Adrenal gland (tissue), 12 donors: ENCODE data around the gene MORN5. TPM values are rescaled to one million over a fixed set of nuclear protein-coding genes. Genes with fewer than 3 reads are reported as not detected.

Experiments
- DNase-seq, 7 donors: peaks; one replicate each; pipeline ENCODE4 v3.0.0-alpha.2; 2019 to 2020
- H3K27ac ChIP-seq, 5 donors: fragments of 200-600 bp; sonication (generic) in 4 of 5; 1 replicate in 3 of 5; 2 replicates in 2 of 5; pipeline versions ENCODE4 v1.5.1 to v1.8.0; 2016 to 2020; ENCODE audit warnings: mild to moderate bottlenecking in 1 of 5
- H3K27me3 ChIP-seq: fragments of 200-600 bp; 2 replicates; pipeline ENCODE4 v1.8.0; 2021
- H3K36me3 ChIP-seq, 2 donors: fragments of 200-600 bp; replicated peaks in 1 of 2; 1 replicate in 1 of 2; 2 replicates in 1 of 2; pipeline versions ENCODE4 v1.5.1 to v1.8.0; 2018 to 2022
- H3K4me1 ChIP-seq, 2 donors: fragments of 200-600 bp; replicated peaks in 1 of 2; 1 replicate in 1 of 2; 2 replicates in 1 of 2; pipeline versions ENCODE4 v1.5.1 to v1.8.0; 2018 to 2021
- H3K4me3 ChIP-seq, 4 donors: fragments of 200-600 bp; sonication (generic) in 3 of 4; one replicate each; pipeline ENCODE4 v1.5.1; 2016 to 2018
- H3K9me3 ChIP-seq, 3 donors: fragments of 200-600 bp; sonication (generic) in 1 of 3; replicated peaks in 1 of 3; 1 replicate in 2 of 3; 2 replicates in 1 of 3; pipeline versions ENCODE4 v1.5.1 to v1.8.0; 2016 to 2021
- CTCF ChIP-seq, 6 experiments: fragments of 450-650 bp in 4 of 6; fragments of 200-600 bp in 2 of 6; sonication (generic) in 1 of 6; IDR thresholded peaks; 1 replicate in 5 of 6; 2 replicates in 1 of 6; pipeline versions ENCODE4 v1.5.1 to v1.8.0; 2016 to 2021; ENCODE audit warnings: antibody characterized with exemption in 6 of 6, mild to moderate bottlenecking in 2 of 6, moderate library complexity in 1 of 6
- POLR2A ChIP-seq, 2 donors: fragments of 450-650 bp; IDR thresholded peaks; one replicate each; pipeline ENCODE4 v1.6.1; 2017; ENCODE audit warnings: antibody characterized with exemption in 2 of 2, mild to moderate bottlenecking in 2 of 2, moderate library complexity in 1 of 2
- WGBS, 4 donors: extraction: QIAGEN DNeasy Blood & Tissue Kit in 2 of 4; methylation state at CpG; one replicate each; pipeline versions ENCODE4 v1.1.5 to v1.1.7; 2013 to 2017; 5-methylcytosine and 5-hydroxymethylcytosine counted together
- intact Hi-C, 2 donors: fragments of 100-400 bp; cut with DNase I; formaldehyde crosslinking; loops; one replicate each; pipeline versions ENCODE4 v1.14.1 to v1.15.0; 2022 to 2023
- polyA plus RNA-seq, 3 donors: library from polyadenylated mRNA; stranded (reverse); fragments of 200-250 nt in 2 of 3; fragments of 350-450 nt in 1 of 3; fragmentation: Illumina TruSeq in 1 of 3; extraction: RNeasy Lipid Tissue Mini Kit (QIAGEN cat#74804) in 1 of 3; gene quantifications; one replicate each; pipeline ENCODE4 v1.2.3, GENCODE V29; 2013 to 2014
- total RNA-seq, 9 donors: library from RNA; depleted of rRNA in 4 of 9; stranded (reverse); fragments of >200 nt in 4 of 9; fragments of 120-200 nt in 1 of 9; fragmentation: NEBNext Ultra II Directional in 1 of 9; extraction: Animal tissue kit (Norgen Biotek cat#: 25700) in 1 of 9; gene quantifications; one replicate each; pipeline versions ENCODE4 v1.1.0 to v1.2.4, GENCODE V29; 2013 to 2023
- donor health status: healthy with polysubstance abuse.
- donor health status: Bipolar disorder and iron deficiency.
- donor health status: DM: yes; HTN: yes; CAD: no.
- donor health status: DM: no; HTN: no; CAD: no.
- donor health status: DM: no; HTN: no; CAD: no.
- donor health status: DM: yes; HTN: yes; CAD: no.

The MORN5 gene
- total and polyA plus RNA-seq, 12 donors, result 0.78 to 1.7 (median 0.80) TPM; not detected in 8

- intact Hi-C loops, result no loop called here
These were observed 47.5 kb upstream of the MORN5 start for GRCh38 chr9:122112238-122112637.

GRCh38 chr9:122113574-122113973 lies 46.1 kb upstream of the MORN5 start:
- Histone ChIP-seq H3K9me3 (no peaks in the 10 kb centered on the region), H3K27me3 (no peaks in the 10 kb centered on the region), H3K27ac (no peak overlapping the region), H3K4me3 (no peak overlapping the region), H3K4me1 (peaks cover 0 to 10% of the 10 kb centered on the region in 2 donors), H3K36me3 (no peaks in the 10 kb centered on the region)
- no peak for DNase-seq
- 53 to 81% (median 71%) methylated on average over 5 of the region's 5 CpGs for WGBS, 4 donors
- no peak for TF ChIP-seq POLR2A (IDR thresholded peaks at IDR 0.05)
- TF ChIP-seq CTCF (IDR thresholded peaks at IDR 0.05), result no peak
- intact Hi-C loops, result no loop called here

More at GRCh38 chr9:122112238-122112637, 47.5 kb upstream of the MORN5 start:
- H3K36me3 ChIP-seq, result no peaks in the 10 kb centered on the region
- TF ChIP-seq POLR2A (IDR thresholded peaks at IDR 0.05), result no peak
- TF ChIP-seq CTCF (IDR thresholded peaks at IDR 0.05), result no peak
- no peak overlapping the region for H3K4me3 ChIP-seq
- H3K27ac ChIP-seq, result no peak overlapping the region
- 87 to 96% (median 91%) methylated on average over 5 to 6 of the region's 6 CpGs for WGBS, 4 donors
- H3K27me3 ChIP-seq, result no peaks in the 10 kb centered on the region
- H3K9me3 ChIP-seq, result no peaks in the 10 kb centered on the region
- peaks cover 0 to 13% of the 10 kb centered on the region in 2 donors for H3K4me1 ChIP-seq
- no peak for DNase-seq

- Histone ChIP-seq H3K27ac (no peak overlapping the region), H3K27me3 (no peaks in the 10 kb centered on the region), H3K36me3 (no peaks in the 10 kb centered on the region), H3K4me3 (no peak overlapping the region), H3K4me1 (peaks cover 0 to 10% of the 10 kb centered on the region in 2 donors), H3K9me3 (no peaks in the 10 kb centered on the region)
- DNase-seq, result no peak
- TF ChIP-seq POLR2A (IDR thresholded peaks at IDR 0.05) (no peak), CTCF (IDR thresholded peaks at IDR 0.05) (no peak)
- intact Hi-C loops, result no loop called here
- 61 to 76% (median 72%) methylated on average over 8 to 12 of the region's 12 CpGs for WGBS, 4 donors
These were observed 44.3 kb upstream of the MORN5 start for GRCh38 chr9:122115176-122116035.

- 13 to 75% (median 71%) methylated on average over 1 to 4 of the region's 4 CpGs for WGBS, 4 donors
- peaks cover 0 to 10% of the 10 kb centered on the region in 2 donors for H3K4me1 ChIP-seq
- H3K27ac ChIP-seq, result peak overlapping the region in 1 of 5 donors; percentile 1
- peak in 1 of 7 donors; percentile 21 for DNase-seq
- H3K27me3 ChIP-seq, result no peaks in the 10 kb centered on the region
- TF ChIP-seq CTCF (IDR thresholded peaks at IDR 0.05), result no peak
- no peak for TF ChIP-seq POLR2A (IDR thresholded peaks at IDR 0.05)
- no peaks in the 10 kb centered on the region for H3K9me3 ChIP-seq
- H3K4me3 ChIP-seq, result no peak overlapping the region
- intact Hi-C loops, result no loop called here
- no peaks in the 10 kb centered on the region for H3K36me3 ChIP-seq
These were observed 43.7 kb upstream of the MORN5 start for GRCh38 chr9:122116040-122116439.
